GM12878 (cell line): ENCODE measurements around the gene BNC2.

Source experiments
- CTCF ChIP-seq, 3 experiments: IDR thresholded peaks in 2 of 3; conservative IDR thresholded peaks in 1 of 3; 2 replicates each; pipeline ENCODE4 v1.5.1; 2011; ENCODE audit warnings: low read depth in 3 of 3, low read length in 3 of 3, mild to moderate bottlenecking in 3 of 3, control low read depth in 2 of 3, moderate library complexity in 2 of 3, inconsistent platforms in 1 of 3, mixed read lengths in 1 of 3; ENCODE audit not compliant: control insufficient read depth in 2 of 3, insufficient read depth in 1 of 3; ENCODE audit errors: extremely low read depth in 1 of 3
- MXI1 ChIP-seq: fragments of 150-350 bp; IDR thresholded peaks from 2 replicates; pipeline ENCODE4 v1.6.1; 2011; ENCODE audit warnings: low read depth, mild to moderate bottlenecking, inconsistent platforms, low read length, improper control_type of control experiment
- POLR2AphosphoS2 ChIP-seq: IDR thresholded peaks from 2 replicates; pipeline ENCODE4 v1.6.1; 2011; ENCODE audit warnings: low read depth, mild to moderate bottlenecking, low read length, improper control_type of control experiment, moderate library complexity
- POLR2AphosphoS5 ChIP-seq: IDR thresholded peaks from 2 replicates; pipeline ENCODE4 v1.6.1; 2011; ENCODE audit warnings: mild to moderate bottlenecking, low read length, inconsistent platforms
- SMC3 ChIP-seq: IDR thresholded peaks from 2 replicates; pipeline ENCODE4 v1.6.1; 2011; ENCODE audit warnings: low read length, improper control_type of control experiment, borderline replicate concordance
- ZNF207 ChIP-seq: fragments of 450-650 bp; IDR thresholded peaks from 2 replicates; pipeline ENCODE4 v1.6.1; 2014; ENCODE audit warnings: antibody characterized with exemption, mild to moderate bottlenecking, borderline replicate concordance

- TF ChIP-seq ZNF207 (no peak), CTCF (IDR thresholded peaks at IDR 0.05 in 2 of 3, conservative IDR thresholded peaks at IDR 0.05 in 1 of 3; ENCODE audit: control insufficient read depth in 2 of 3, extremely low read depth in 1 of 3, insufficient read depth in 1 of 3, low read depth in 3 of 3, low read length in 3 of 3) (no peak), SMC3 (no peak), POLR2AphosphoS2 (no peak), MXI1 (no peak), POLR2AphosphoS5 (no peak)
These were observed 354.6 kb downstream of the BNC2 start for GRCh38 chr9:16515879-16516301.
